Measurements from ENCODE around the gene TIMM44.

The TIMM44 gene

DNA sequence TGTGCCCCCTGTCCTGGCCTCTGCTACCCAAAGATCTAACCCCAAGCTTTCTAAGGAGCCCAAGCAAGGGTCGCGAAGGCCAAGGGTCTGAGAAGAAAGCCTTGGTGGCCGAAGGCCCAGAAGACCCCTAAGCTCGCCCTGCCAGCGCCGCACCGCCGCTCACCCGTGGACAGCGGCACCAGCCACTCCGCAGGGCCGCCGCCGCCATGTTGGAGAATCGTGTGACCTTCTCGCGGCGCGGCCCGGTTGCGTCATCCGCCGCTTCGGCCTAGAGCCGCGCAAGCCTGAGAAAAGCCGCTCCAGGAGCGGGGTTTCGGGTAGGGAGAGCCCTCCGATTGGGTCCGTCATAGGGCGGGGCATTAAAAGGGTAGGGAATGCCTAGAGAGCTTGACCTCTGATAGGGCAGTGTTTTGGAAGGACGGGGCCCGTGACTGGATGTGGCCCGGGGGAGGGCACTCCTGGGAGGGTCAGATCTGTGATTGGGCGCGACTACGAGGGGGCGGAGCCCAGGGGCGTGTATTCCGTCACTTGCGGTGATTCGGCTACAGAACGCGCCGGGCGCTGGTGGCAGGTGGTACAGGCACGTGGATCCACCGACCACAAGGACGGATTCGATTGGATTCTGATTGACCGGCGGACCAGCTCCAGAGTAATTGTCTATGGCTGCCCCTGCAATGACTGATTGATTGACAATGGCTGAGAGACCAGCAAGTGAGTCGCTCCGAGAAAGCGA, at the start of gene TIMM44:
TSS of gene TIMM44 (minus strand) at position 223 of the 733 bp plus-strand sequence. CDS start at position 208, 15 bp downstream.
- peak; percentile 98 to 99 for DNase-seq

- DNase-seq: no peak
These were observed 49.1 kb upstream of the TIMM44 start for GRCh38 chr19:7992575-7992974.

- DNase-seq: no peak
These were observed 45.7 kb upstream of the TIMM44 start for GRCh38 chr19:7989071-7989575.

- DNase-seq: no peak
These were observed 44.8 kb upstream of the TIMM44 start for GRCh38 chr19:7988307-7988706.

DNA sequence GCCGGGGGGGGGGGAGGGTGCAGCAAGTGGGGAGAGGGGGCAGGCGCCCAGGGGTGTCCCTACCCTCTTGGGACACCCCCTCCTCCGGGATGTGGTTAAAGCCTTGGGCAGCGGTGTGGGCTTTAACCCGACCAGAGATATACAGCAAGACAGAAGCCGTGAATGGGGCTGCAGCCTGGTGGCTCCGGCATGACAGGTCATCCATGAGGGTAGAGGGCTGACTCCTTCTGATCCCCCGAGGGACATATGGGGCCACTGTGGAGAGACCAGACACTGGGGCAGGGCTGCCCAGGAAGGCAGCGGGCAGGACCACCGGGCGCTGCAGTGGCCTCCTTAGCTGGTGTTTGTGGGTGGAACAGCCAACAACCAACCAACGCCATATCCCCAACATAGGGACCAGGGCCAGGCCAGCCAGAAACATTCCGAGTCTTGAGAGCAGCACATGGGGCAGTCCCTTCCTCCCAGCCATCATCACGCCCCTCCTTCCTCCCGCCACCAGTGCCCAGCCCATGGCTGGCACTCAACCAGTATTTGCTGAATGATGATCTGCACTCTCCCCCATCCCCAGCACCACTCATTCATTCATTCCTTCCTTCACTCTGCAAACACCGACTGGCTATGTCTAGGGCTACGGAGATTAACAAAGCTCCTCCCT, 43.8 kb upstream of the TIMM44 start:
- DNase-seq: no peak

DNA sequence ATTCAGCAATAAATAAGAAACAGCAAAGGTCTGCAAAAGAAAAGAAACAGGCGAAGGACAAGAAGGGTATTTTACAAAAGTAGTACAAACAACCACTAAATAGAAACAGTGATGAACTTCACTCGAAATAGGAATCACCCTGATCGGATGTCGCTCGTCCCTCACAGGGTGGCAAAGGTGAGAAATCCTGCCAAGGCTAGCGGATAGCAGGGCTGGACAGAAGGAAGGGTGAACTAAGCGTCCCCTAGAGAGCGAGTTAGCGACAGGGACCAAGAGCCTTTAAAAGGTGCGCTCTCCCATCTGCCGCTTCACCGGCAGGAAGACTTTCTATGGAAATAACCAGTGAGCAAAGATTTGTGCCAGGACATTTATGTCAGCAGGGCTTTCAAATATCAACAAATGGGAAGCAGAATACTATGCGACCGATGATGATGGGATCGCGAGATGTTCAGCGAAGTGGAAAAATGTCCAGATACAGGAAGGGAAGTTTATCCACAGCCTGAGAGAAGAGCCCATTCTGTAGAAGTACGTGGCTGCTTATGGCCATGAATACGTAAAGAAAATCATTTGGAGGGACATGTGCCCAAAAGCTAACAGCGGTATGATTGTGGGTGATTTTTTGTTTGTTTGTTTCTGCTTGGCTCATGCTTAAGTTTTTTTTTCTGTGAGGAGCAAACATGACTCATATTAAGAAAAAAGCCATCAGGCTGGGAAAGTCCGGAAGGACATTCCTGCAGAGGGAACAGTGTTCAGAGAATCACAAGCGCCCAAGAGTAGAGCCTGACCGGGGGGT, 43.1 kb upstream of the TIMM44 start:
- DNase-seq: no peak

GRCh38 chr19:7985481-7985911, 42.0 kb upstream of the TIMM44 start:
- DNase-seq: no peak

DNA sequence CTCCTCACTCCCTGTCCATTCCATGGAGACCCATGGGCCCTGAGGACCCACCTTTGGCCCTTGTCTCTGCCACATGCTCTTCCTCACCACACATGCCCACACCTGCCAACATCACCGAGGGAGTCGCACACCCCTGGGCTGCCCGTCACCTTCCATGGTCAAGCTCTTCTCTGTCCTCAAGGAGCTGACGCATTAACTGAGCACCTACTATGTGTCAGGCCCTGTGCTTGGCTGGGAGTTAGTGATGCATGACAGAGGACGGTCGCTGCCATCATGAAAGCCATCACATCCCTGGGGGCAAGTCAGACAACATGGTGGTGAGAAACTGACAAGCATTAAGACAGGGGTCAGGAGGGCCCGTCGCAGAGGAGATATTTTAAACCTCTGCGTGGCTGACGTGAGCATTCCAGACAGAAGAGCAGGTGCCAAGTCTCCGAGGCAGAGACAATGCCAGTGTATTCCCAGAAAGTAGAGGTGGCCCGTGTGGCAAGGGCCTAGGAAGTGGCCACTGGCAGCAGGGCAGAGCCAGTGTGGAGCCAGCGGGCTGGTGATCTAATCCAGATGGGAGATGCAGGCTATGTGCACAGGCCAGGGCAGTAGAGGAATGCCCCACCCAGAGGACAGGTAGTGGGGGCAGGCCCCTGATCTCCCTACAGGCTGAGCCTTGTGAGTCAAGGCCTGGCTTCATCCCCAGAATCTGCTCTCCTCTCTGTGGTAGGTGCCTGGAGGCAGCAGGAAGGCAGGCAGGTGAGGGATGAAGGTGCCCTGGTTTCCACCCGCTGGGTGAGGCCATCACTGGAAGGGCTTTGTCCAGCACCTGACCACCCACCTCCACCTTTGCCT, 40.8 kb upstream of the TIMM44 start:
- no peak for DNase-seq

DNA sequence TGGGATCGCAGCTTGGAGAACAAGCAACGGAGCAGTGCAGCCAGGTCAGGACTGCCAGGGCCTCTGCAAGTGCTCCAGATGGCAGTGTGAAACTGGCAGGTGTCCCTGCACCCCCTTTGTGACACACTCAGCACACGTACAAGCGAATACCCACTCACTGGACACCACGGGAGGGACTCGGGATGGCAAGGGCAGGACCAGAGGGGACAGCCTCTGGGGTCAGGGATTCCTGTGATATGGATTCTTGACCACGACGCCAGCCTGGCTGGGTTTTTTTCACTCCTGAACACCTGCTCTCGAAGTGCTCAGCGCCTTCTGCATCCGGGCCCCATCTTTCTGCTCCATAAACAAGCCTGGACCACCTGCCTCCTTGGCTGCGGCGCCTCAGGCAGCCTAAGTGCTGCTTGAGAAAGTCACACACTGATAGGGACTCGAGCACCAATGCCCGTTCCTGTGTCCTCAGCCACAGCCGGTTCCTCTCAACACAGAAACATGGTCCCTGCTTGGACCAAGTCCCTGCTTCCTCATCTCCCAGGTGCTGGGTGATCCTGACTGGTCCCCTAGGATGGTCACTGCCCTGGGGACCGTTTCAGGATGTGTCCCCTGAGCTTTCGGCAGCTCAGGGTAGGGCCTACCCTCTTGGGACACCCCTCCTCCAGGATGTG, 40.0 kb upstream of the TIMM44 start:
- no peak for DNase-seq

DNA sequence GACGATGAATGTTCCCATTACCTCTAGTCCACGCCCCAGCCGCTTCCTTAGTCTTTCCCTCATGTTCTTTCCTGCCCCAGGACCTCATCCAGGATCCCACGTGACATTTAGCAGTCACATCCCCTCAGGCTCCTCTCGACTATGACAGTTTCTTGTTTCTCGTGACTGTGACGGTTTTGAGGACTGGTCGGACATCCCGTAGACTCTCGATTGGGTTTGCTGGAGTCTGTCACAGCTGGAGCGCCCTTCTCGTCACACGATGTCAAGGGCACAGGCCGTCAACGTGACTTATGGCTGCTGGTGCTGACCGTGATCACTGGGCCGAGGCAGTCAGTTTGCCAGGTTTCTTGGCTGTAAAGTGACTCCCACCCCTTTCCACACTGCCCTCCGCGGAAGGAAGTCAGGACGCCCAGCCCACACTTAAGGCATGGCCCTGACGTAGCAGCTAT, 39.2 kb upstream of the TIMM44 start:
- no peak for DNase-seq

DNA sequence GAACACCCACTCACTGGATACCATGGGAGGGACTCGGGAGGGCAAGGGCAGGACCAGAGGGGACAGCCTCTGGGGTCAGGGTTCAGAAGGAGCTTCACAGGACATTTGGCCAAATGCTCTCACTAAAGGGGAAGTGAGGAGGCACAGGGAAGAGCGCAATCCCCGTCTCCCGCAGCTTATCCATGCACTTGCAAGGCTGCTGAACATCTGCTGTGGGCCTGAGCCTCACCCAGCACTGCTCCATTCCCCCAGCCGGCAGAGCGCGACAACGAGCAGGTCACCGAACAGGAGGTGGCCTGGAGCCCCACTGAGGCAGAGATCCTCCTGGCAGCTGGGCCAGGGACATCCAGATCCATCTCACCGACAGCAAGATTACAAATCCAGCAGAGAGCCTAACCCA, 38.6 kb upstream of the TIMM44 start:
- DNase-seq: no peak

- no peak for DNase-seq
These were observed 38.2 kb upstream of the TIMM44 start for GRCh38 chr19:7981661-7982060.

- no peak for DNase-seq
These were observed 37.7 kb upstream of the TIMM44 start for GRCh38 chr19:7981199-7981598.

DNA sequence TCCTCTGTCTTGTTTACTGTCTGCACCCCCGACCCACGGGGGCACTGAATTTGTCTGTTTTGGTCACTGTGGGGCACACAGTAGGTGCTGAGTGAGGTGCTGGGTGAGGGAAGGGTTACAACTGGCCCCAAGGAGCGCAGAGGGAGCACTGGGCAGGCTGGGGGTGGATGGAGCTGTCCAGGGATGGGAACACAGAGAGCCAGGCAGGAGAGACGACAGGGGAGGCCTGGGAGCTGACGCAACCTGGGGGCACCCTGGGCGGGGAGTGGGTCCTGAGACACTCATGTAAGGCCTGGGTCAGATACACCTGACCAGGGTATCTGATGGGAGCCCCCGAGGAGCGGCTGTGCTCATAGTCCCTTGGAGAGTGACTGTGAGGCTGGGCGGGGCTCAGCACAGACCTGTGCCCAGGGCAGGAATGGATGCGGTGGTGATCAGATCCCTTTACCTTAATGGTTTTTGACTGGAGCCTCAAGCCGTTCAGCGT, 37.2 kb upstream of the TIMM44 start:
- DNase-seq: no peak

DNA sequence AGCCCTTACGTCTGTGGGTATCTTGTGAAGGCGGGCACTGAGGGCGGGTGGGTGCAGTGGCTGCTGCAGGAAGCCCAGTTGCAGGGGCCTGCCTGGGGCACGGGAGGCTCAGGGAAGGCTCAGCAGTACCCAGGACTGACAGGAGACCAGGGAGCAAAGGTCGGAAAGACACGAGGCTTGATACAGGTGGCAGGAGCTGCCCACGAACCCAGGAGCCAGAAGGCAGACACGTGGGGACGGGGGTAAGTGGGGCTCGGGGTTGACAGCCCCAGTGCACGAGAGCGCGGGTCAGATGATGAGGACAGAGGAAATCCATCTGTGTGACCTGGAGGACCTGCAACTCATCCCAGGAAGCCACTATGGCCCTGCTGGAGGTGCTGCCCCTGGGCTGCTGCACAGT, 36.7 kb upstream of the TIMM44 start:
- no peak for DNase-seq

GRCh38 chr19:7979559-7979958, 36.1 kb upstream of the TIMM44 start:
- no peak for DNase-seq

DNA sequence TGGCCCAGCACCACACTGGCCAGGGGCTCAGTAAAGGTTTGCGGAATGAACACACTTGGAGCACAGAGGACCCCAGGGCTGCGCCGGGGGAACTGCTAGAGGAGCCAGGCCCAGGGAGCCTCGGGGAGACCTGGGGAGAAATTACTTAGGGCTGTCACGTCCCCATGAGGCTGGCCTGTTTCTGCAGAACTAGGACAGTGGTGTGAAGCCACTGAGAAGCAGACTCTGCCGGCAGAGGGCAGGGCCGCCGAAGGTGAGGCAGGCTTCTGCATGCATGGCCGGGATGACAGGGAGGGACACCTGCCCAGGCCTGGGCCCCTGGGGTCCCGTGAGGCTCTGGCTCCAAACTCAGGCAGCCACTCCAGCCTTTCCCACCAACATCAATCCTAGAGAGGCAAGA, 35.5 kb upstream of the TIMM44 start:
- DNase-seq: no peak

GRCh38 chr19:7978179-7978825, 34.8 kb upstream of the TIMM44 start:
- no peak for DNase-seq

DNA sequence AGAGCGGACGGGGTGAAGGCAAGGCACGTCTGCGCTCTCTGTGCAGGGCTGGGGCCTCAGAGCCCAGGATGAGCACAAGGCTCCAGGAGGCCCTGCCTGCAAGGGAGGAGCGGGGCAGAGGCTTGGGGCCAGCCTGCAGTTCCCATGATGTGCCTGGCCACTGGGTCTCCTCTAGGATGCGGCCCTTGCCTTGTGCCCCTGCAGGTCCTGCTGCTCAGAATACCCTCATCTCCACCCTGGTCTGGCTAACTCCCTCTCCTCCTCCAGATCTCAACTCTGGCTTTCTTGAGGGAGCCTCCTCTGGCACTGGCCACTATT, 34.2 kb upstream of the TIMM44 start:
- no peak for DNase-seq

- no peak for DNase-seq
These were observed 33.7 kb upstream of the TIMM44 start for GRCh38 chr19:7977021-7977722.

DNA sequence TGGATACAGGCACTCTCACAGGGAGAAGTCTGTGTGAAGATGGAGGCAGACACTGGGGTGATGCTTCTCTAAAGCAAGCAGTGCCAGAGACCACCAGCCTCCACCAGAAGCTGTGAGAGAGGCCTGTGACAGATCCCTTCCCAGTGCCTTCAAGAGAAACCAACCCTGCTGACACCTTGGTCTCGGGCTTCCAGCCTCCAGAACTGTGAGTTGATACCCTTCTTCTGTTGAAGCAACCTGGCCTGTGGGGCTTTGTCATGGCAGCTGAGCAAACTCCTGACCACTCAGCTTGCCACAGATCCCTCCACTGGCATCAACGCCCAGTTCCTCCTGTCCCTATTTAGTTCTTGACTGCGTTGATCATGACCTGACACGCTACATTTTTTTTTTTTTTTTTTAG, 33.0 kb upstream of the TIMM44 start:
- DNase-seq: no peak
